Panc1 (cell line): ENCODE results near the gene MAPK14. TPM values are rescaled to one million over a fixed set of nuclear protein-coding genes. Genes with fewer than 3 reads are reported as not detected.

Source experiments
- ATAC-seq: fragments of 200-7000 bp; cut with Tn5 transposase; 2 replicates; pipeline ENCODE4 v1.9.1; 2020; ENCODE audit warnings: mild to moderate bottlenecking, moderate library complexity
- BruUV-seq: library from RNA; stranded (reverse); fragments of 400-500 nt; replicated peaks from 2 replicates; lab custom pipeline; 2021; lab: Mats Ljungman, UMichigan
- CTCF ChIA-PET: fragments of 300-600 bp; sonication (Branson Sonifier 250); formaldehyde crosslinking; loops from one replicate; lab custom pipeline; 2022; ENCODE audit warnings: antibody characterized with exemption; lab: Charles Lee
- POLR2A ChIA-PET: fragments of 300-600 bp; sonication (Branson Sonifier 250); formaldehyde crosslinking; loops from one replicate; lab custom pipeline; 2022; ENCODE audit warnings: antibody characterized with exemption; lab: Charles Lee
- DNase-seq: peaks from one replicate; pipeline ENCODE4 v3.0.0-alpha.2; 2010; ENCODE audit warnings: low read depth, low spot score
- H3K27ac ChIP-seq: 2 replicates; pipeline ENCODE4 v1.5.1; 2011; ENCODE audit warnings: mild to moderate bottlenecking, low read length, inconsistent platforms
- H3K27me3 ChIP-seq: fragments of 200-500 bp; sonication (Bioruptor generic); 2 replicates; pipeline ENCODE4 v1.6.0; 2014; ENCODE audit warnings: low read length, inconsistent platforms; ENCODE audit not compliant: control insufficient read depth, insufficient read depth
- H3K36me3 ChIP-seq: fragments of 200-500 bp; sonication (Bioruptor generic); 2 replicates; pipeline ENCODE4 v1.5.1; 2014; ENCODE audit warnings: inconsistent platforms, mild to moderate bottlenecking, low read length, moderate library complexity; ENCODE audit not compliant: control insufficient read depth, insufficient read depth
- H3K4me1 ChIP-seq: 2 replicates; pipeline ENCODE4 v1.5.1; 2011; ENCODE audit warnings: inconsistent platforms, mild to moderate bottlenecking, low read length, moderate library complexity; ENCODE audit not compliant: control insufficient read depth, insufficient read depth
- H3K4me3 ChIP-seq, 2 experiments: 2 replicates each; pipeline ENCODE4 v1.5.1; 2011 to 2012; ENCODE audit warnings: low read depth in 2 of 2, low read length in 2 of 2, mild to moderate bottlenecking in 2 of 2, inconsistent platforms in 1 of 2, moderate library complexity in 1 of 2
- H3K9me3 ChIP-seq: fragments of 200-500 bp; sonication (Bioruptor generic); 2 replicates; pipeline ENCODE4 v1.5.1; 2014; ENCODE audit warnings: low read depth, mild to moderate bottlenecking, inconsistent platforms, low read length, moderate library complexity; ENCODE audit not compliant: control insufficient read depth, insufficient read depth
- POLR2AphosphoS5 ChIP-seq: IDR thresholded peaks from 2 replicates; pipeline ENCODE4 v1.6.1; 2012; ENCODE audit warnings: mild to moderate bottlenecking, low read depth, low read length, moderate library complexity
- SIN3A ChIP-seq: IDR thresholded peaks from 2 replicates; pipeline ENCODE4 v1.6.1; 2012; ENCODE audit warnings: low read depth, mild to moderate bottlenecking, low read length, moderate library complexity, borderline replicate concordance; ENCODE audit not compliant: insufficient read depth
- TCF7L2 ChIP-seq: IDR thresholded peaks from 2 replicates; pipeline ENCODE4 v1.6.1; 2011; ENCODE audit warnings: mild to moderate bottlenecking, low read depth, low read length, inconsistent platforms
- in situ Hi-C: cut with HindIII; loops from 2 replicates; pipeline ENCODE4 v1.10.0; 2016; ENCODE audit warnings: low sequenced_read_pairs, low pct_unique_long_range_greater_than_20kb
- intact Hi-C: fragments of 100-400 bp; cut with micrococcal nuclease; formaldehyde crosslinking; loops from one replicate; pipeline ENCODE4 v1.10.0; 2022; ENCODE audit not compliant: unreplicated experiment
- total RNA-seq: library from RNA; stranded (reverse); gene quantifications from one replicate; pipeline ENCODE4 v1.2.1, GENCODE V29; 2021; ENCODE audit not compliant: unreplicated experiment
- TF ChIP-seq, protein P1 (sequence below), 2 experiments: IDR thresholded peaks; 2 replicates each; pipeline ENCODE4 v1.6.1; 2011 to 2012; ENCODE audit warnings: low read depth in 2 of 2, control low read depth in 1 of 2, low read length in 1 of 2, mild to moderate bottlenecking in 1 of 2, moderate library complexity in 1 of 2; ENCODE audit not compliant: insufficient read depth in 1 of 2
- TF ChIP-seq, protein P2 (sequence below): fragments of 450-650 bp; IDR thresholded peaks from 2 replicates; pipeline ENCODE4 v1.5.1; 2017; ENCODE audit warnings: mild to moderate bottlenecking

The MAPK14 gene
- total RNA-seq, 1 experiment from 2014 or later: 42.3 TPM

DNA sequence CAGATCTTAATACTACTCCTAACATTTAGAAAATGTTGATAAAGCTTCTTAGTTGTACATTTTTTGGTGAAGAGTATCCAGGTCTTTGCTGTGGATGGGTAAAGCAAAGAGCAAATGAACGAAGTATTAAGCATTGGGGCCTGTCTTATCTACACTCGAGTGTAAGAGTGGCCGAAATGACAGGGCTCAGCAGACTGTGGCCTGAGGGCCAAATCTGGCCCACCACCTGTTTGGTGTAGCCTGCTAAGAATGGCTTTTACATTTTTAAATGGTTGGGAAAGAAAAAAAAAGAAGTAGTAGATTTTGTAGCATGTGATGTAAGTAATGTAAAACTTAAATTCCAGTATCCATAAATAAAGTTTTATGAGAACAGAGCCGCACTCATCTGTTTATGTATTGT lies 83.3 kb downstream of the MAPK14 start:
- ATAC-seq (no peak), DNase-seq (no peak)
- in situ Hi-C loops: no loop called here
- no peaks in the 10 kb centered on the region for H3K4me1 ChIP-seq
- ChIA-PET CTCF (no interaction called here), POLR2A (no interaction called here)
- H3K27me3 ChIP-seq: no peaks in the 10 kb centered on the region
- intact Hi-C loops: no loop called here
- H3K4me3 ChIP-seq: no peak overlapping the region
- no peaks in the 10 kb centered on the region for H3K9me3 ChIP-seq
- no peaks in the 10 kb centered on the region for H3K36me3 ChIP-seq
- no TSS peak for BruUV-seq
- H3K27ac ChIP-seq: no peak overlapping the region
- TF ChIP-seq, protein P1, sequence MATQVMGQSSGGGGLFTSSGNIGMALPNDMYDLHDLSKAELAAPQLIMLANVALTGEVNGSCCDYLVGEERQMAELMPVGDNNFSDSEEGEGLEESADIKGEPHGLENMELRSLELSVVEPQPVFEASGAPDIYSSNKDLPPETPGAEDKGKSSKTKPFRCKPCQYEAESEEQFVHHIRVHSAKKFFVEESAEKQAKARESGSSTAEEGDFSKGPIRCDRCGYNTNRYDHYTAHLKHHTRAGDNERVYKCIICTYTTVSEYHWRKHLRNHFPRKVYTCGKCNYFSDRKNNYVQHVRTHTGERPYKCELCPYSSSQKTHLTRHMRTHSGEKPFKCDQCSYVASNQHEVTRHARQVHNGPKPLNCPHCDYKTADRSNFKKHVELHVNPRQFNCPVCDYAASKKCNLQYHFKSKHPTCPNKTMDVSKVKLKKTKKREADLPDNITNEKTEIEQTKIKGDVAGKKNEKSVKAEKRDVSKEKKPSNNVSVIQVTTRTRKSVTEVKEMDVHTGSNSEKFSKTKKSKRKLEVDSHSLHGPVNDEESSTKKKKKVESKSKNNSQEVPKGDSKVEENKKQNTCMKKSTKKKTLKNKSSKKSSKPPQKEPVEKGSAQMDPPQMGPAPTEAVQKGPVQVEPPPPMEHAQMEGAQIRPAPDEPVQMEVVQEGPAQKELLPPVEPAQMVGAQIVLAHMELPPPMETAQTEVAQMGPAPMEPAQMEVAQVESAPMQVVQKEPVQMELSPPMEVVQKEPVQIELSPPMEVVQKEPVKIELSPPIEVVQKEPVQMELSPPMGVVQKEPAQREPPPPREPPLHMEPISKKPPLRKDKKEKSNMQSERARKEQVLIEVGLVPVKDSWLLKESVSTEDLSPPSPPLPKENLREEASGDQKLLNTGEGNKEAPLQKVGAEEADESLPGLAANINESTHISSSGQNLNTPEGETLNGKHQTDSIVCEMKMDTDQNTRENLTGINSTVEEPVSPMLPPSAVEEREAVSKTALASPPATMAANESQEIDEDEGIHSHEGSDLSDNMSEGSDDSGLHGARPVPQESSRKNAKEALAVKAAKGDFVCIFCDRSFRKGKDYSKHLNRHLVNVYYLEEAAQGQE (IDR thresholded peaks at IDR 0.05; ENCODE audit: insufficient read depth in 1 of 2, low read depth in 2 of 2, low read length in 1 of 2): no peak
- TF ChIP-seq SIN3A: no peak
- TF ChIP-seq, protein P2, sequence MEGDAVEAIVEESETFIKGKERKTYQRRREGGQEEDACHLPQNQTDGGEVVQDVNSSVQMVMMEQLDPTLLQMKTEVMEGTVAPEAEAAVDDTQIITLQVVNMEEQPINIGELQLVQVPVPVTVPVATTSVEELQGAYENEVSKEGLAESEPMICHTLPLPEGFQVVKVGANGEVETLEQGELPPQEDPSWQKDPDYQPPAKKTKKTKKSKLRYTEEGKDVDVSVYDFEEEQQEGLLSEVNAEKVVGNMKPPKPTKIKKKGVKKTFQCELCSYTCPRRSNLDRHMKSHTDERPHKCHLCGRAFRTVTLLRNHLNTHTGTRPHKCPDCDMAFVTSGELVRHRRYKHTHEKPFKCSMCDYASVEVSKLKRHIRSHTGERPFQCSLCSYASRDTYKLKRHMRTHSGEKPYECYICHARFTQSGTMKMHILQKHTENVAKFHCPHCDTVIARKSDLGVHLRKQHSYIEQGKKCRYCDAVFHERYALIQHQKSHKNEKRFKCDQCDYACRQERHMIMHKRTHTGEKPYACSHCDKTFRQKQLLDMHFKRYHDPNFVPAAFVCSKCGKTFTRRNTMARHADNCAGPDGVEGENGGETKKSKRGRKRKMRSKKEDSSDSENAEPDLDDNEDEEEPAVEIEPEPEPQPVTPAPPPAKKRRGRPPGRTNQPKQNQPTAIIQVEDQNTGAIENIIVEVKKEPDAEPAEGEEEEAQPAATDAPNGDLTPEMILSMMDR: no peak
- no peak for TF ChIP-seq TCF7L2
- no peak for TF ChIP-seq POLR2AphosphoS5

DNA sequence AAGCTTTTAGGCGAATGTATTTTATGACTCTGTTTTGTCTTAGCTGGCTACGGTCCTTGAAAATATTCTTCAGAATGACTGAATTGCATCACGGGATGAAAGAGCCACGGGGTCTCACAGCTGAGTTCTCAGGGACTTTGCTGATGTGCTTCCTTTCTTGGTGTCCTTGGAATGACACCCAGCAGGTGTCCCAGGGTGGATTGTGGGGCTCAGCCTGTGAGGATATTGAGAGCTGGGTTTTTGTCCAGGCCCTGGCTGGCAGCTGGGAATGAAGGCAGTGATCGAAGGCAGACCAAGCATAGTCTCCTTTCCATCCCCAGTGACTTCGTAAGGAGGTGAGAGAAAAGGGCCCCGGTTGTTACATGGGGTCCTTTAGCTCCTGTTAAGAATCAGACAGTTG lies 83.9 kb downstream of the MAPK14 start:
- no peaks in the 10 kb centered on the region for H3K36me3 ChIP-seq
- CTCF ChIA-PET: no interaction called here

More for the DNA sequence above, 83.9 kb downstream of the MAPK14 start:
- Histone ChIP-seq H3K4me3 (no peak overlapping the region), H3K27me3 (no peaks in the 10 kb centered on the region), H3K9me3 (no peaks in the 10 kb centered on the region), H3K27ac (no peak overlapping the region), H3K4me1 (no peaks in the 10 kb centered on the region)
- intact Hi-C loops: no loop called here
- in situ Hi-C loops: no loop called here
- TF ChIP-seq, protein P1 (IDR thresholded peaks at IDR 0.05; ENCODE audit: insufficient read depth in 1 of 2, low read depth in 2 of 2, low read length in 1 of 2): no peak
- TF ChIP-seq SIN3A: no peak
- no peak for TF ChIP-seq TCF7L2
- no peak for TF ChIP-seq POLR2AphosphoS5
- TF ChIP-seq, protein P2: no peak
- no peak for ATAC-seq
- DNase-seq: no peak
- POLR2A ChIA-PET: interaction anchor here (0.6 kb wide), 1 partner anchor 21 kb away, joined by 3 read pairs; no protein-coding TSS in a partner anchor
- BruUV-seq: no TSS peak
